HuH-7.5 (cell line): Measurements from ENCODE around the gene NMRK1.
A peak's percentile ranks its signal among the peaks of the same experiment; 100 is the strongest.

Experiments used
- DNase-seq: peaks from one replicate; pipeline ENCODE4 v3.0.0; 2011; ENCODE audit warnings: low spot score

Gene NMRK1

GRCh38 chr9:75087824-75088645 lies at the start of gene NMRK1, which contains the start of gene OSTF1:
Gene NMRK1, minus strand, starts transcription at chr9:75088155. Its CDS starts 5,040 bp downstream, at chr9:75083115.
Gene OSTF1, plus strand, starts transcription at chr9:75088514. Its CDS starts 179 bp downstream, at chr9:75088693.
- peak; percentile 86 for DNase-seq

GRCh38 chr9:75134495-75134894 lies 46.5 kb upstream of the NMRK1 start:
- no peak for DNase-seq

- no peak for DNase-seq
Observed at GRCh38 chr9:75133396-75133795, 45.4 kb upstream of the NMRK1 start.

GRCh38 chr9:75132244-75132643 lies 44.3 kb upstream of the NMRK1 start:
- no peak for DNase-seq

GRCh38 chr9:75131700-75132099 lies 43.7 kb upstream of the NMRK1 start:
- DNase-seq: no peak

- no peak for DNase-seq
Observed at GRCh38 chr9:75130621-75131230, 42.8 kb upstream of the NMRK1 start.

GRCh38 chr9:75130172-75130571 lies 42.2 kb upstream of the NMRK1 start:
- no peak for DNase-seq

GRCh38 chr9:75128535-75128934 lies 40.6 kb upstream of the NMRK1 start:
- no peak for DNase-seq

GRCh38 chr9:75123696-75124095 lies 35.7 kb upstream of the NMRK1 start:
- DNase-seq: no peak

GRCh38 chr9:75121914-75122558 lies 34.1 kb upstream of the NMRK1 start:
- no peak for DNase-seq

- no peak for DNase-seq
Observed at GRCh38 chr9:75120686-75121085, 32.7 kb upstream of the NMRK1 start.

- DNase-seq: no peak
Observed at GRCh38 chr9:75117564-75117963, 29.6 kb upstream of the NMRK1 start.

GRCh38 chr9:75116306-75116705 lies 28.4 kb upstream of the NMRK1 start:
- no peak for DNase-seq

- no peak for DNase-seq
Observed at GRCh38 chr9:75112789-75113188, 24.8 kb upstream of the NMRK1 start.

GRCh38 chr9:75111019-75111622 lies 23.2 kb upstream of the NMRK1 start:
- no peak for DNase-seq

- DNase-seq: no peak
Observed at GRCh38 chr9:75109210-75109839, 21.4 kb upstream of the NMRK1 start.

- no peak for DNase-seq
Observed at GRCh38 chr9:75108571-75108970, 20.6 kb upstream of the NMRK1 start.

- no peak for DNase-seq
Observed at GRCh38 chr9:75106857-75107256, 18.9 kb upstream of the NMRK1 start.

- DNase-seq: no peak
Observed at GRCh38 chr9:75105841-75106240, 17.9 kb upstream of the NMRK1 start.

- no peak for DNase-seq
Observed at GRCh38 chr9:75105019-75105540, 17.1 kb upstream of the NMRK1 start.

- no peak for DNase-seq
Observed at GRCh38 chr9:75104607-75105006, 16.7 kb upstream of the NMRK1 start.
